Epithelial cell of proximal tubule (primary cell): ENCODE measurements around the gene ABCC5. TPM values are rescaled to one million over a fixed set of nuclear protein-coding genes. Genes with fewer than 3 reads are reported as not detected.
"Not testable (repeated sequence)": the region's sequence is repeated elsewhere in the genome, so short reads cannot be mapped to it uniquely, and the experiment has no call there.

ENCODE experiments used
- DNase-seq: peaks from one replicate; pipeline ENCODE4 v3.0.0-alpha.2; 2011; ENCODE audit warnings: low read depth
- H3K4me3 ChIP-seq: 2 replicates; pipeline ENCODE4 v1.5.1; 2011; ENCODE audit warnings: low read depth, mild to moderate bottlenecking, low read length
- CTCF ChIP-seq: conservative IDR thresholded peaks from 2 replicates; pipeline ENCODE4 v1.5.1; 2012; ENCODE audit warnings: low read depth, mild to moderate bottlenecking, low read length
- total RNA-seq: library from RNA; depleted of rRNA; stranded (reverse); fragments of >200 nt; gene quantifications from 2 replicates; pipeline ENCODE4 v1.2.3, GENCODE V29; 2015

ABCC5 gene
- total RNA-seq, 1 donor from 2014 or later, result 15.2 TPM

DNA sequence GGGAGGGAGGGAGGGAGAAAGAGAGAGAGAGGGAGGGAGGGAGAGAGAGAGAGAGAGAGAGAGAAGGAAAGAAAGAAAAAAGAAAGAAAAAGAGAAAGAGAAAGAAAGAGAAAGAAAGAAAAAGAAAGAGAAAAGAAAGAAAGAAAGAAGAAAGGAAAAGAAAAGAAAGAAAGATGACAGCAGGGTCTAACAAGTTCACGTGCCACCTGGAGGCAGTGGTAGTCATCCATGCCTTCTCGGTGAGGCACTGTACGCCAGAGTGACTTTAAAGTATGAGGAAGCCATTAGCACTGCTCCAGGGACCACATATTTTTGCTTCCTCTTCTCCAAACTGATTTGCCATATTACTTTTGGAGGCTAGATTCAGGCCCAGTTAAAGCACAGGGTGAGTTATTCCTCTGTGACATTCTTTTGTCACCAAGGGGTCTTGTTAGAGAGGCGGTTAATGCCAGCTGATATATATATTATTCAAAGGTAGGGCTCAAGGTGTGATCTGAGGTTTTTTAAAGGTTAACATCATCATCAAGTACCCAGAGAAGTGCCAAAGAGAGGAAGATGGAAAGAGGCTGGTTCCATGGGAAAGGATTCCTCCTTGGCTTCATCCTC lies 13.6 kb upstream of the ABCC5 start, which contains the start of gene HTR3D:
Gene HTR3D (plus strand): TSS at position 556 of the 606 bp plus-strand sequence. CDS start 0 bp downstream, at position 556.
- DNase-seq, result peak; percentile 55
- H3K4me3 ChIP-seq, result no peak within 1 kb of the TSS
- no peak for TF ChIP-seq CTCF

GRCh38 chr3:184030536-184030935 lies 12.9 kb upstream of the ABCC5 start:
- no peak overlapping the region for H3K4me3 ChIP-seq
- no peak for TF ChIP-seq CTCF
- DNase-seq, result no peak

DNA sequence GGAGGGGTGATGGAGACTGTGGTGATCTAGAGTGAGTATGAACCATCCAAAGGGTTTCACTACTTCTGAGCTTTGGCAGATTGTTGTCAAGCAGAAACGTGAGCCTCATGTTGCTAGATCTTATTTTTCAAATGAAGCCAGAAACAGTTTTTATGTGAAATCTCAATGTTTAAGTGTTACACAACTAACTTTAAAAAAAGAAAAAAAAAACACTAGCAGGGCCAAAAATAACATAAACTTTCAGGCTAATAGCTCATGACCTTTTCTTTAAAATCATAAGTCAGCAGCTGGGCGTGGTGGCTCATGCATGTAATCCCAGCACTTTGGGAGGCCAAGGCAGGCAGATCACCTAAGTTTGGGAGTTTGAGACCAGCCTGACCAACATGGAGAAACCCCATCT lies 11.8 kb upstream of the ABCC5 start:
- no peak for DNase-seq
- no peak for TF ChIP-seq CTCF
- H3K4me3 ChIP-seq, result no peak overlapping the region

GRCh38 chr3:184028275-184028890 lies 10.7 kb upstream of the ABCC5 start:
- not testable (repeated sequence) for H3K4me3 ChIP-seq, DNase-seq

DNA sequence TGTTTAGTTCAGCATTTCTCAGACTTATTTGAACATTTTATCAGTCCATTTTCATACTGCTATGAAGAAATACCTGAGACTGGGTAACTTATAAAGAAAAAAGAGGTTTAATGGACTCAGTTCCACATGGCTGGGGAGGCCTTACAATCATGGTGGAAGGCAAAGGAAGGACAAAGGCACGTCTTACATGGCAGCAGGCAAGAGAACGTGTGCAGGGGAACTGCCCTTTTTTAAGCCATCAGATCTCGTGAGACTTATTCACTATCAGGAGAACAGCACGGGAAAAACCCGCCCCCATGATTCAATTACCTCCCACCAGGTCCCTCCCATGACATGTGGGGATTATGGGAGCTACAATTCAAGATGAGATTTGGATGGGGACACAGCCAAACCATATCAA lies 7.6 kb upstream of the ABCC5 start:
- not testable (repeated sequence) for DNase-seq, H3K4me3 ChIP-seq

- no peak for TF ChIP-seq CTCF
- DNase-seq, result no peak
- H3K4me3 ChIP-seq, result no peak overlapping the region
These were observed 4.6 kb upstream of the ABCC5 start for GRCh38 chr3:184022323-184022722.

GRCh38 chr3:184018424-184018973 lies 815 bp upstream of the ABCC5 start:
- TF ChIP-seq CTCF, result no peak
- no peak for DNase-seq
- peak overlapping the region; percentile 91 for H3K4me3 ChIP-seq
